HG02885 (cell line): ENCODE measurements around the gene HECW1.
"Not testable (repeated sequence)": the region's sequence is repeated elsewhere in the genome, so short reads cannot be mapped to it uniquely, and the experiment has no call there.

ENCODE experiments used
- ATAC-seq: cut with Tn5 transposase; IDR thresholded peaks from one replicate; pipeline ENCODE4 v1.9.1; 2021; ENCODE audit warnings: mild to moderate bottlenecking; ENCODE audit not compliant: unreplicated experiment, poor library complexity

Gene HECW1

GRCh38 chr7:43199371-43200160, 87.1 kb downstream of the HECW1 start:
- ATAC-seq: no peak

GRCh38 chr7:43201912-43202311, 89.5 kb downstream of the HECW1 start:
- no peak for ATAC-seq

DNA sequence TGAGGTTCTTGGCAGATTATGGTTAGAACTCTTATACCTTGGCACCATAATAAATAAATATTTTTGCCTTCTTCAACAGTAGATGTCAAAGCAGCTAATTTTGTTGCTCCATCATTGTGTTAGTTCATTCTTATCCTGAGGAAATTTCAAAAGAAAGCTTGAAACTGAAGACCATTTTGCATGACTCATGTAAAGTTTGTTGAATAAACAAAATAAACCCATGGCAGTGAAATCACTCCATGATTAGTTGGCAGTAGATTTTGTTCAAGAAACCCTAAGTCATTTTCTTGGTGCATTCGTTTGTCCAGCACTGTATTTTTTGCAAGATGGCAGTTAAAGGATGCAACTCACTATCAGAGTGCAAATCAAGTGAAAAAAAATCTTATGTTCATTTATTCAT, 91.6 kb downstream of the HECW1 start:
- no peak for ATAC-seq

DNA sequence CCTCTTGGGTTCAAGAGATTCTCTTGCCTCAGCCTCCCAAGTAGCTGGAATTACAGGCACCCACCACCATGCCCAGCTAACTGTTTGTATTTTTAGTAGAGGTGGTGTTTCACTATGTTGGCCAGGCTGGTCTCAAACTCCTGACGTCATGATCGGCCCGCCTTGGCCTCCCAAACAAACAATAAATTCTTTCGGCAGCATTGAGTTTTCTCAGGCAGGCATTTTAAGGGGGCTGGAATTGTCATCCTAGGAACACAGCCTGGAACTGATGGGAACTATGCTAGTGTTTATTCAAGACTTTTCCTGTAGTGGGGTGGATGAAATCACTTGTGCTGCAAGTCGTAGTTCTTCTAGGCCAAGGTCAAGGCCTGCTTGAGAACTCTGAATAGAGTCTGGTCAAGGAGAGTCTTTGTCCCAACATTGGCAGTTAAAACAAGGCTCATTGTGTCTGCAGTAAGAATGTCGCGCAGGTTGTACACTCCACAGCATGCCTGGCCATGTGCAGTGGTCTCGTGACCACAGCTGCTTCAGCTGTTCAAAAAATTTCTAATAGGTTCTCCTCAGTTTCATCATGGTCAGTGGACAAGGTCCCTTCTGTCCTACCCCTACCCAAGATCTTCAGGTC, 92.8 kb downstream of the HECW1 start:
- no peak for ATAC-seq

DNA sequence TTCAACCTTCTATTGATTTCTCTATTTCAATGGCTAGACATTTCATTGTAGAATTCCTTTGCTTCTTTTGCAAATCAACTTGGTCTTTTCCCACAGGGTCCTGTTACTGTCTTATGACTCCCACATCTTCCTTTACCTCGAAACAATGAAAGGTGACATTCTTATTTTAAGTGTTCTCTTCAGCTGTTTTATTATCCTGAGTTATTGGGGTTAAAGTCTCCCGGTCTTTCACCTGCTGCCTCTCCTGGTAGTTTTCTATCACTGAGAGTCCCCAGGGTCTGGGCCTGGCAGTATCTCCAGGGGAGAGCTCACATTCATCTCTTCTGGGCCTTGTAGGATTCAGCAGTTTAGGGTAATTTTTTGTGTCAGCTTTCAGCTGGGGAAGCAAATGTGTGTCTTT, 95.8 kb downstream of the HECW1 start:
- no peak for ATAC-seq

GRCh38 chr7:43210539-43210938, 98.1 kb downstream of the HECW1 start:
- not testable (repeated sequence) for ATAC-seq

DNA sequence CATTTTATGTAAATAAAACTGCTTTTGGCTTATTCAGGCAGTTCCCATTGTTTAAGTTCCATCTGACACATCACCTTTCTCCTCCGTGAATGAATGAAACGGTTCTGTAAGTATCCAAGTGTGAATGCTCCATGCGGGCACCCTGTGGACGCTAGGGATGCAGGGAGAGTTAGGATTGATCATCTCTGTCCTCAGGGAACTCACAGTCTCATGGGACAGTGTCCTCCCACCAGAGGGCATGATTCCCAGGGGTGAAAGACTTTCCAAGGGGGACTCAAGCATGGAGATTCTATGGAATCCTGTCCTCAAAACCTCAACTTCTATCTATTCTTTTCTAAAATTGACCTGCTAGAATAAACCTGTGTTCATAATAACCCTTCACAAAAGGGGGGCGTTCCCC, 98.8 kb downstream of the HECW1 start:
- ATAC-seq: no peak

DNA sequence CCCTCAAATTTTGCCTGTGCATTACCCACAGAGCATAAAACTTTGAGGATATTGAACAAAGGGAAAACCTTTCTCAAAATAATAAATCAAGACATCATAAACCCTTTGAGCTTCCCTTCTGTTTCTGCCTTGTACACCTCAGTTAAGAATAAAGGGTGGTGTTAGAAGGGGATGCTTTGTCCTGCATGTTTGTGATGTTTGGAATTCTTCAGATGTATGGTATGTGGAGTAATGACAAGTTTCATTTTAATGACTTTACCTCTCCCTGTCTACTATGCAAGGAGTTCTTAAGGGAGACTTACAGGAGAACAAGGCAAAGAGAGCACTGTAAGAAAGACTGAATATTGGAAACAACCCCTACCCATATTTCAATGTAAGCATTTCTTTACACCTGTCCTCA, 99.2 kb downstream of the HECW1 start:
- no peak for ATAC-seq

GRCh38 chr7:43212921-43213320, 100.5 kb downstream of the HECW1 start:
- no peak for ATAC-seq

GRCh38 chr7:43215061-43215460, 102.6 kb downstream of the HECW1 start:
- ATAC-seq: no peak

- ATAC-seq: no peak
Observed at GRCh38 chr7:43217055-43217454, 104.6 kb downstream of the HECW1 start.

DNA sequence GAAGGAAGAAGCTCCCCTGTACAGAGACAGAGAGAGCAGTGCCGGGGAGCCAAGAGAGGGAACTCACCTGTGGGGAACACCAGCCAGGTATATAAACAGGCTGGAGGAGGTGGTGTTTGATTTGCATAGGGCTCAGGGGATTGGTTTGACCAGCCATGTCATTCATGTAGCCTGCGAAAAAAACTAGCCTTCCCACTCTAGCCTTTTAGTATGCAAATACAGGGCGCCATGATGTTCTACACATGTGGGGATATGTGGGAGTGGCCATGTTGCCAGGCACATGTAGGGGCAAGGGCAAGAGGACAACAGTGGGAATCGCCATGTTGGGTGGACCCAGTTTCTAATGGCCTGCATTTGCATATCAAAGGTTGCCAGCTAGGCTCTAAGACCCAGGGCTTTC, 106.5 kb downstream of the HECW1 start:
- ATAC-seq: not testable (repeated sequence)

DNA sequence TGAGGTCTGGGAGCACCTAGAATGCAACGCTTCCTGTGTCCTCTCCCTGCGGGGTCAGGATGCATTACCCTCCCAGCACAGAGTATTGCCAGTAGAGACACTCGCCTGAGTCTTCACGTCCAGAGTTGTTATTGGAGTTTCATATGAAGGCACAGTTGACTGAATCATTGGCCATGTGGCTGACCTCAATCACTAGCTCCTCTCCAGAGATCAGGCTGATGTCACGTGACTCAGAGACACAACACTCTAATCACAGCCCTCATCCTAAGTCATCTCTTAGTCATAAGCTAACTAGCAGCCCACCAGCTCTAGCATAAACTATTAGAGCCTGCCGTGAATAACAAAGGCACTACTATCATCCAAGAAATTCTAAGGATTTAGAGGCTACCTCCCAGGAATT, 107.8 kb downstream of the HECW1 start:
- ATAC-seq: no peak

GRCh38 chr7:43220742-43221141, 108.3 kb downstream of the HECW1 start:
- ATAC-seq: no peak

DNA sequence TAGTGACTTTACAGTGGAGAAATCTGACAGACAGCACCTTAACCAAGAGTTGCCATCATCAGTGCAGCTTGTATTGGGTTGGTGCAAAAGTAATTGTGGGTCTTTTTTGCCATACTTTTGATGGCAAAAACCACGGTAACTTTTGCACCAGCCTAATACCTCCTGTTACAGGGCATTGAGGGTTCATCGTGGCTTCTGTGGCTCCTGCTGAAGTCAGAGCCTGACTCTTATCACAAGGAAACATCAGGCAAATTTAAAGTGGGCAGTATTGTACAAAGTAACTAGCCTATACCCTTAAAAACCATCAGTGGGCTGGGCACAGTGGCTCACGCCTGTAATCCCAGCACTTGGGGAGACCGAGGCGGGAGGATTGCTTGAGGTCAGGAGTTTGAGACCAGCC, 117.4 kb downstream of the HECW1 start:
- no peak for ATAC-seq

DNA sequence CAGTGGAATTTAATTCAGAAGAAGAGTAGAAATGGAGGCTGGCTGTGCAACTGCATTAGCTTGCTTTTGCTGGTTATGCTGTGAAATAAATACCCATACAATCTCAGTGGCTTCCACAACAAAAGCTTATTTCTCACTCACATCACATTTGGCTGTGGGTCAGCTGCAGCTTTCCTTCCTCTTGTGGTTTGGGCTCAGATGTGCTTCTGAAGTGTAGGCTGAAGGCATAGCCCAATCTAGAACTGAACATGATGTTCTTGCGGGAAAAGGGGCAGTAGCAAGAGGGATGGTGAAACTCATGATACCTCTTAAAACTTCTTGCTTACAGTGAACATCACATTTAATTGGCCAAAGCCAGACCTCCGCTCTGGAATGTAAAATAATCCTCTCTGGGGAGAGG, 119.9 kb downstream of the HECW1 start:
- no peak for ATAC-seq

- ATAC-seq: no peak
Observed at GRCh38 chr7:43234073-43234472, 121.6 kb downstream of the HECW1 start.

DNA sequence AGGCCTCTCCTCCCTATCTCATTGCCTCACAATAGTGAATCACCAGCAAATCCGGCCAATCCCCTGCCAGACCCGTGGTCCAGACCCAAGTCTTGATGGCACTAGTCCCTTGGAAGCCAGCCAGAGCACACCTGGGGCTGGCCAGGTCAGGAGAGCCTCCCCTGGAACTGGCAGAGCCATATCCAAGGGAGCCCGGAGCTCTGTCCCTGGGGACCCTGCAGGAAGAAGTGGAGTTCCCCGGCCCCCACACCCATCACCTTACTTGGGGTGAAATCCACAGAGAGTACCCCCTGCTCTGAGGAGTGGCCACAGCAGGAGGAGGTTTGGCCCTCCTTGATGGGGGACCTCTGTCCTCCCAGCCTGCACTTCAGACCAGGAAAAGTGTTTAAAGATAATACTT, 122.5 kb downstream of the HECW1 start:
- no peak for ATAC-seq

DNA sequence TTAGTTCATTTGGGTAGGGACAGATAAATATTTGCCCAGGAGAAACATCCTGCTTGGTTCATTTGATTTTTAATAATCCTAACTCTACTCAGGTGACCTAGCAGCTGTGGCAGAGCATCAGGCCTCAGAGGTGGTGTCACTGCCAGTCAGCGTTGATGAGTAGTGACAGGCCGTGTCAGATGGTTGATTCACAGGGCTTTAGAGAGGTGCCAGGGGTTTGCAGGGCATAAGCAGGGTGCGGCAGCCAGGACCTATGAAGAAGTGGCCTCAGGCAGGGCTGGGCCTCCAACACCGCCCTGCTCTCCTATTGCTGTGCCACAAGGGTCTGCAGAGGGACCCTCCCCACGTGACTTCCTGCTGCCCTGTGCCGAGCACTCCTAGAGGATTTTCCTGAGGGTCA, 128.1 kb downstream of the HECW1 start:
- no peak for ATAC-seq

GRCh38 chr7:43242628-43243255, 130.3 kb downstream of the HECW1 start:
- ATAC-seq: no peak

DNA sequence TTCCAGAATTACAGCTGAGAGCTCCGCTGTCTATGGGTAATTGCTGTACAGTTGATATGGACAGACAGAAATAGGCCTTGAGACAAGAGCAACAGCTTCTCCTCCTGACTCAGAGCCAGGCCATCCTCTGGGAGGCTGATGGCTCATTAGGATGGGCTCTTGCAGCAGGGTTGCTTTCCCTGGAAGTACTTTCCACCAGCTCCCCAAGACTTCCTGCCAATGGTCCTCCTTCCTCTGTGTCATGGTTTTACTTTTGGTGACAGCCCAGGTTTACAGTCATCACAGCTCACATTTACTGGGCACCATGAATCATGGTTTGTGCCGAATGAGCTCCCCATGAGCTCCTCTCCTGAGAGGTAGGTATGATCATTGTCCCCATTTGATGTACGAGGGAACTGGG, 131.8 kb downstream of the HECW1 start:
- no peak for ATAC-seq

DNA sequence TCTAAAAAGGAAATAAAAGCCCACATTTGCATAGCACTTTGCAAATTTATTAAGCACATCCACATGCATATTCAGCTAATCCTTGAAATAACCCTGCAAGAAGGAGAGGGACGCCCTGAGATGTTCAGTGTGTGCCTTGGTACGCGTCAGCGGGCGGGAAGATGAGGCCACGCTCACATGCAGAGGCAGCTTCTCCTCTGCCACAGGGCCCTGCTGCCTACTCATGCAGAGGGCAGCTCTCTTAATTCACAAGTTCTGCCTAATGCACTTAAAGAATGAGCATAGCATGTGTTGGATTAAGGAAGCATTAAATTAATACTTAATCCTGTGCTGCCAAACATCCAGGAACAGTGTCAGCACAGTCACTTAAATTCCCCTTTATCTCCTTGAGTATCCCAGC, 132.3 kb downstream of the HECW1 start:
- no peak for ATAC-seq
